NCI-H2227 treated with DMSO at 0.1 percent for 48 hours (cell line): Measurements from ENCODE around the gene PIGC.

Experiments used
- DNase-seq: peaks from one replicate; lab custom pipeline; 2025; lab: John Stamatoyannopoulos, UW

The PIGC gene

DNA sequence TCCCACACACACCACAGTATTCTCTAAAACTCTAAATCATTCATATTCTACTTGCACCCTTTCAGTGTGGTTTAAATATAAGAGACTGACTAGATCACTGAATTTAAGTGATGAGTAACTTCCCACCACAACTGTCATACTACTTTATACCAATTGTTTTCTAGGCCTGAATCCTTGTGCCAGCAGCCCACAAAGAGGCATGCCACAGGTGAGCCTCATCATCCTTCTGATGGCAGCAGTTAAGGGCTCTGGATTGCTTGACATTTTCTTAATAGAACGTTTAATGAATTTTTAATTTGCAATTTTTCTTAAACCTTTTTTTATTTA, 13.8 kb downstream of the PIGC start:
- no peak for DNase-seq

DNA sequence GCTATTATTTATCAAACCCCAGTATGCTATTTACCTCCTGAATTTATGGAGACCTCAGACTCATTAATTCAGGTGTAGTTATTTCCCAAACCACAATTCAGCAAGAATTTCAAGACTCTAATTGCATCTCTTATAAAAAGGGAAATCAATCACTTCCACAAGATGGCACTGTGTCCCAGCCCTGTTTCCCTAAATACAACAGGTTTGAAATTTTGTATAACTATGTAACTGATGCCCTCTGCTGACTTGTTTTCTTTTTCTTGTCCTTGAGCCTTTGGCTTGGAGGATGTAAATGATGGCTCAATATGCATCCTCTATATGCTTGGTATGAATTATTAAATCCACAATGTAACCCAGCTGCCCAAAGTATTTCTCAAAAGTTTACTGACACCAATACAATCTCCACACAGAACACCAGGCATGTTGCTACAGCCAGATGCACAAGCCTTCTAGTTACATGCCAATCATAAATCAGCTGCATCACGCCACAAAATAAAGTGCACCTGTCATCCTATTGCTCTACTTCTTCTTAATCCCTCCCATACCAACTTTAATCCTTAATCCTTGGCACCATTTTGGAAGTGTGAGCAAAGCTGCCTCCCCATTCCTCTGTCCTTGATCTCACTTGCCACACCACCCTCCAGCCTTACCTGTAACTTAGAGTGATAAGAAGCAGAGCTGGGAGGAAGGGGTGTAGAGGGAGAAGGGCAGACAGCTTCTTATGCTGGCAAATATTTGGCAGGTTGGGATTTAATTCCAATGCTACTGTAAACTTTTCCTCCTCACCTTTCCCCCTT, 14.3 kb downstream of the PIGC start:
- peak; percentile 23 for DNase-seq

DNA sequence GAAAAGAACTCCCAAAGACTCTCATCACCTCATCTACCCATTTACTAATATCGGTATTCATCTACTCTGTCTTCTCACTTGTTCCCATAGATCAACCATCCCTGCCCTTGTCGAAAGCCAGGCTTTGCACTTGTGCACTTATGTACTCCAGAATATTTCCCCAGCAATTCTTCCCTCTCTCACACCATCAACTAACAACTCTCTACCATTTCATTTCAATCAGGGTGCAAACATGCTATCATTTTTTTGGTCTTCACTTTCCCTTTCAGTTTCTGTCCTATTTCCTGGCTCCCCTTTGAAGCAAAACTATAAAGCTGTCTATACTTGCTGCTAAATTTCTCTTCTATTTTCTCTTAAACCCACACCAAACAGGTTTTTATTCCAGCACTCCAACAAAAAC, 16.7 kb downstream of the PIGC start:
- no peak for DNase-seq

DNA sequence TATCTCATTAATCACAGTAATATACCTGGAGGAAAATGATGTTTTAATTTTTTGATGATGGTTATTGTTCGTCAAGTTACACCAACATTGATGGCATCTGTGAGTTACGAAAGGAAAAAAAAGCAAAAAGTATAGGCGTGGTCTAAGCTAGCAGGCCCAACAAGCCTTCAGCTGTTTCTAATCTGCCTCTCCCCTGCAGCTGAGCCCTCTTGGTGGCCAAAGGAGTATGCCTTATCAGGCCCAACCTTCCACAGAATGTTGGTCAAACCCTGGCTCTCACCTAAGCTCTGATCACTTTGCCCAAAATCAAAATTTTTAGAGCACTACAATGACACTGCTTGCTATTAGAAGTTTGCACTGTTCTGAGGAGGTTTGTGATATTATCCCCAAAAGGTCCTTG, 18.5 kb downstream of the PIGC start:
- DNase-seq, result no peak

DNA sequence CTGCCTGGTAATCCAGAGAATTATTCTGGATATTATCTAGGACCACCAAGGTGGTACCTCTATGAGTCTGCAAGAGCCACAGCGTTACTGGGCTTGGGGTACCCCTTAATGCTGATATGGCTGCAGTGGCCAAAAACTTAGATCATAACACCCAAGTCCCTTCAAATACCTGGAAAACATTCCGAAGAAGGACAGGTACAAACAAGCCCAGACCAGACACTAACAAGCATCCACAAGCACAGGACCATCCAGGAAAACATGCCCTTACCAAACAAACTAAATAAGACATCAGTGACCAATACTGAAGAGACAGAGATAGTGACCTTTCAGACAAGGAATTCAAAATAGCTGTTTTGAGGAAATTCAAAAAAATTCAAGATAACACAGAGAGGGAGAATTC, 20.5 kb downstream of the PIGC start:
- no peak for DNase-seq

DNA sequence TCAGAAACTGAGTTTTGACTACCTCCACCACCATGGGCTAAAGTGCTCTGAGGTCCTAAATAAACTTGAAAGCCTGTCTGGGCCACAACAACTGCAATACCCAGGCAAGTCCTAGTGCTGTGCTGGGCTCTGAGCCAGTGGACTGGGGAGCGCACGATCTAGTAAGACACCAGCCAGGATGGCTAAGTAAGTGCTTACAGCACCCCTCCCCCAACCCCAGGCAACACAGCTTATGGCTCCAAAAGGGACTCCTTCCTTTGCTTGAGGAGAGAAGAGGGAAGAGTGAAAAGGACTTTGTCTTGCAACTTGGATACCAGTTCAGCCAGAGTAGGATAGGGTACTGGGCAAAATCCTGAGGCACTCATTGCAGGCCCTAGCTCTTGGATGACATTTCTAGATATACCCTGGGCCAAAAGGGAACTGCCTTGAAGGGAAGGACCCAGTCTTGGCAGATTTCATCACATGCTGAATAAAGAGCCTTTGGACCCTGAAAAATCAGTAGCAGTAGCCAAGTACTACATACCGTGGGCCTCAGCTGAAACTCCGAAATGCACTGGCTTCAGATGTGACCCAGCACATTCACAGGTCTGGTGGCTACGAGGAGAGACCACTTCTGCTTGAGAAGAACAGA, 21.8 kb downstream of the PIGC start:
- no peak for DNase-seq

DNA sequence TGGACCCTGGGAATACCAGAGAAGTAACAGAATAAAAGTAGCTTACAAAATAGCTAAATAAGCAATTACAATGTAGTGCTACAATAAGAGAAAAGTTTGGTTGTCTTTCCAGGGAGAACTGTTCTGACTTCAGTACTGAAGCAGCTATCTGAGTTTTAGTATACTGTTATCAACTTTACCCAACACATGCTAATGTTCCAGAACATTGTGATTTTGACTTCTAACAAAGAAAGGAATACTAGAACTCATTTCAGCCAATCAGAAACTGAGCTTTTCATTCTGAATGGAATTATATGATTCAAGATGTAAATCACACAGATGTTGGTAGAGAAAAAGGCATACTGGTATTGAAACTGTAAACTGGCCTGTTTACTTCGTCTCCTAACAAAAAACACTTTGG, 23.5 kb downstream of the PIGC start, which contains the start of gene C1orf105:
Gene C1orf105, plus strand, starts transcription at position 301 of the 400 bp plus-strand sequence. CDS start 201 bp downstream, outside the sequence.
- DNase-seq, result no peak

DNA sequence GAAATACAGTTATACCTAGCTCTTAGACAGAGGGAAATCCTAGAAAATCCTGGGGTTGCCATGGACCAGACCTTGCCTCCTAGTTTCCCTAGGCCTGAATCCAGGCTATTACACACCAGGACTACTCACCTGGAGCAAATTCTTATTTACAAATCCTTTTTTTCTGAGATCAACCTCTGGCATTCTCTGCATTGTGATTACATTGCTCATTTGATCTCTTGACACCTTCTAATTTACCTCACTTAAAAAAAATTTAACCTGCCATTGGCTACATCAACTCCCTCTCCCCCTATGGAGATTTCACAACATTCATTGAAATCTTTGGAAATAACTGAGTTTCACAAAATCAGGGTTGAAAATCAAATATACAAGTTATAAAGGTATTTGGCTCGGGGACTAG, 26.3 kb downstream of the PIGC start:
- no peak for DNase-seq

DNA sequence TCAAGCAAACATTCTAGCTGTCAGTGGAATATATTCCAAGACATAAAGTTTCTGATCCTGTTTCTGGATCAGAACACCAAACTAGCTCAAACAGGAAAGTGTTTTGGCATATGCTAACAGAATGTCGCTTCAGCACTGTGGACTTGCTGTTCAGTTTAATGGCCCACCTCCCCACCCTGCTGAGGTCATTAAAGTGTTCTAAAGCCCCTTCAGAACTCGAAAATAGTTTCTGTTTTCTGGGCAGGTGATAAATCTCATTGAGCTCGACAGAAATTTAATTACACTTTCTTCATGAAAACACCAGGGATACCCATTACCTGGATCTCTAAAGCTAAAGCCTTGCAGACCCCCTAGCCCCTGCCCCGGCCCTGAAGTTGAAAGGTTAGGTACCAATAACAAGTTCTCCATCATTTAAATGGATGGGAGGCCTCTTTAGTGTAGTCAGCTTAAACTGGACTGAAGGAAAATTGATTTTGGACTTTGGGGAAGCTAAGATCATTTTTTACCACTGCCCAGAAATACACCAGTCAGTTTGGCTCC, 27.3 kb downstream of the PIGC start:
- no peak for DNase-seq

DNA sequence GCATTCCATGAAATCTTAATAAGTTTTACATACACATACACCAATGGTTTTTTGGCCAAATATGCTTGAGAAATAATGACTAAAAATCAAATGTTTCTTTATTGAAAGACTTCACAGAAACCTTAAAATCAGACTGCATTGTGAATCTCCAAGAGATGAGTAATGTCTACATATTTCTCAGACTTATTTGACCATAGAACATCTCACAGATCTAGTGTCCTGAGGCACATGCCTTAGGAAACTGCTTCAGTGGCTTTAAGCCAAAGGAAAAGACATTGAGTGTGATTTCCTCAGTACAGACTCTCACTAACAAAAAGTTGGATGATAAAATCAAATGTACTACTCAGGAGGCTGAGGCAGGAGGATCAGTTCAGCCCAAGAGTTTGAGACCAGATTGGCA, 29.5 kb downstream of the PIGC start:
- DNase-seq, result no peak

DNA sequence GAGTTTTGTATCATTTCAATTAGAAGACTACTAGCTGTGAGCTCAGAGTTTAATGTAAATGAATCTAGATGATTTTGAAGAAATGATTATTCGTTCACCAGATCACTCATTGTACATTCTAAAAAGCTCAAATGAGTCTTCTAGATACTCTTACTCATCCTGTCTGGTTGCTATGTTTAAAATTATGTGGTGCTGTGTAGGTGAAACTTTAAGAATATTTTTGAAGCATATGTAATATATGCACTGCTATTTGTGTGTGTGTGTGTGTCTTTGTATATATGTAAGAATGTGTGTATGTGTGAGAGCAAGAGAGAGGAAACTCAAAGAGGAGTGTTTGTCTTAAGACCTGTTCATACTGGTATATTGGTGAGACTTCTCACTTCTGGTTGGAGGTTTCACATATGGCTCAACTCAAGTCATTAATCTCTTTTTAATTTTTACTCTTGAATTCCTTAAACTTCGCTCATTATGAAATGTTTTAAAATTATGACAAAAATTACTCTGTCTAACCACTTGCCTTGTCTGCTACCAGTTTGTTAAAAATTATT, 32.0 kb downstream of the PIGC start:
- DNase-seq, result no peak

DNA sequence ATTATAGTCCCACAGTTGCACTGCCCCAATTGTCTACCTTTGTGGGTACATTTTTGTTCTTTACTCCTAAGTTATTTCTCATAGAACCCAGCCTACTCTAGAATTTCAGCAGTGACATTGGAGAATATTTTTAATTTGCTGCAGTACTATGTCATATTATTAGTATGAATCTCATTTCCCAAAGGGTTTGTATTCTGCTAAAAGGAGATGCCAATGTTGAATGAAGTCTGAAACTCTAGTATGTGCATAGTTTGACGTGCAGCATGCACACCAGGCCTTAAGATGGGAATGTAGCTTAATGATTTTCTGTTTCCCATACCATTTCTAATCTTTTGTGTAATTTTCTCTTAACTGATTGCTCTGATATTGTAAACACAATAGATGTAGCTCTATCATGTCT, 33.8 kb downstream of the PIGC start:
- DNase-seq, result no peak

DNA sequence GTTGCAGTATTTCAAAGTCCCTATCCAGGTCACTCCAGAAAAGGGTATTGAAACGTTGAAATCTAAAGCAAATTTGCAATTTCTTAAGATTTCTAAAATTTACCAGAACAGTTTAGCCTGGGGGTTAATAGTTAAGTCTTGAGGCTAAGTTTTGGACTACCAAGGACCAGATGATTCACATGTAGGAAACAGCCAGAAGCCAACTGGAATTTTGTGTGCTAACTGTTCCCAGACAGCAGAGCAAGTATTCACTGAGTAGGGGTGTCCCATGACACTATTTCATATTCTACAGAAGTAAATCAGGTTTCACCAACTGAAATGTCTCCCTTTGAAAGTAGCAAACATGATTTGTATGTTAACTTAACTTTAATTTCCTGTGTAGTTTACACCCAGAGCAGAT, 34.9 kb downstream of the PIGC start:
- DNase-seq, result no peak

DNA sequence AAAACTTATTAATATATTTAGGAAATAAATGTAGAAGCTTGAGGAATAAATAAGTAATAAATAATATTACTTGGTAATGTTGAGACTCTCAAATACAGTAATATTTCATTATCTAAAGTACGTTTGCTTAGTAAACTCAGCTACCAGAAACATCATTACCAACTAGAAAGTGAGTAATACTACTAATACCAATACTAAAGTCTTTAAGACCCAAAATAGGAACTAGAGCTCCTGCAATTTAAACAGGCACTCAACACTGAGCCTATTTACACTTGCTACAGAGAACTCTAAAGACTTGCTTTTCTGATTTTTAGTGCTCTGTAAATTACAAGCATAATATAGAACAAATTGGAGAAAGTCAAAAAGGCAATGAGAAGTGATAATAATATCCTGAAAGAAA, 36.9 kb downstream of the PIGC start:
- no peak for DNase-seq

DNA sequence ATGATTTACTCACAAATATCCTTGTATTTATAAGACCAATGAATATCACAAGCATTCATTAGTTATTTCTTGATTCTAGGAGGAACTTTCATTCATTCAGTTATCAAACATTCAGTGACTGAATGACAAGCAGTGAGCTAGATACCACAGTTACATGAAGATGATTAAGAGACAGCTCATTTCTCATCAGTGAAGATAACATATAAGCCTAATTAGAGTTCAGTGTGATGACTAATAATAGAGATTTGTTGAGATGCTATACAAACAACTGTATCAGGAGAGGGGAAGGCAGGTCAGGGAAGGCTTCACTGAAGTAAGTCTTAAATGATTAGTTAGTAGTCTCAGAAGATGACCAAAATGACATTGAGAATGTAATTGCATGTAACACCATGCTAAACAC, 38.0 kb downstream of the PIGC start:
- no peak for DNase-seq

DNA sequence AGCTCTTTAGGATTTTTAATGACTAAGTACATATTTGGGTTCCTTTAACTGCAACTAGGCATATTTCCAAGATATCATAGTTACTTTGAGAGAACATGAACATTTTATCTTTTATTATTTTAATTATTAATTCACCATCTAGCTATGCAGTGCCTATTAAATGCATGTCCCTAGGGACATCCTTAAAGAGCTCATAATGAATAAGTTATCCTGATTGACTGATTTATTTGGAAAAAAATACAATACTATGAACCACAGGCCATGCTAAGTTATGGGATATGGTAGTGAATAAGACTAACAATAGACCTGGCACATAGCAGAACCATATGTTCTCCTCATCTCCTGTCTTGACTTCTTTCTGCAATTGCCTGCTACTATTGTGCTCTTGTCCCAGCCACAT, 39.7 kb downstream of the PIGC start:
- DNase-seq, result no peak

DNA sequence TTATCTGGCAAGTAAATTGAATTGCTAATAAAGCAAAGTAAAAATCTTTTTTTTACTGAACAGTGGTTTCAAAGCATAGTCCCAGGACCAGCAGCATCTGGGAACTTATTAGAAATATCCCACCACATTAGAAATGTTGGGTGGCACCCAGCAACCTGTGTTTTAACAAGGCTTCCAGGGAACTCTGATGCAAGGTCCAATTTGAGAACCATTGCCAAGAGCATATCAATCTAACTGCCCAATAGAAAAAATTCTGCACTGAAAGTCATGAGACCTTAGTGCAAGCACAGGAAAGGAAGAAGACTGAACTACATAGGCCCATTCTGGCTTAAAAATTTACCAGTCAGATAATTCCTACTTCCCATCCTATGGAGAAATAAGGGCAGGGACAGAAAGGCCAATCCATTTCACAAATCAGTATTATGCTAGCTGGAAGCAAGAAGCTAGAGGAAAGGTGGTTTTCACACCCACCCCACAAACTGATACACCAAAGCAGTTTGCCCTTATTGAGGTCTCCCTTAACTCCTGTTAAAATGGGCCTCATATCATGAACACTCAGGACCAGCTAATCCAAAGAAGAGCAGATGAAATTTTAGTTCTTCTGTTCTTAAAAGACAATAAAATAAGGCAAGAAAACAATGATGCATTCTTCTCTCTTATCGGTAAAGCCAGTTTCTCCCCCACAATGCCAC, 40.8 kb downstream of the PIGC start:
- no peak for DNase-seq

DNA sequence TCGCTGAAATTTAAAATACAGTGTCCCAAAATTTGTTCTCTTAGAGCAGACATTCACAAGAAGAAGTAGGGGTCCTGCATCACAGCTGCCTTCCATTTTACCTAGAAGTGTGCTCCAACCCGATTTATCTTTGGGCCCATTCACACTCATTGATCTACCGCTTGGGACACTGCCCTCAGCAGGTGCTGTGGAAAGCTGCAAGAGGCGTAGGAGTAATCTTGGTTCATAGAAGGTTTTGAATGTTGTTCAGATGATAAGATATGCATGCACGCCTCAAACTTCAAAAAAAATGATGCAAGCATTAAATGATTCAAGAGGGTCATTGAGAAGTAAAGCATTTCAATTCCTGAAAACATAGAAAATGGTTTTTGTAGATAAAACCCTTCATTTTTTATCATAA, 42.0 kb downstream of the PIGC start:
- no peak for DNase-seq

DNA sequence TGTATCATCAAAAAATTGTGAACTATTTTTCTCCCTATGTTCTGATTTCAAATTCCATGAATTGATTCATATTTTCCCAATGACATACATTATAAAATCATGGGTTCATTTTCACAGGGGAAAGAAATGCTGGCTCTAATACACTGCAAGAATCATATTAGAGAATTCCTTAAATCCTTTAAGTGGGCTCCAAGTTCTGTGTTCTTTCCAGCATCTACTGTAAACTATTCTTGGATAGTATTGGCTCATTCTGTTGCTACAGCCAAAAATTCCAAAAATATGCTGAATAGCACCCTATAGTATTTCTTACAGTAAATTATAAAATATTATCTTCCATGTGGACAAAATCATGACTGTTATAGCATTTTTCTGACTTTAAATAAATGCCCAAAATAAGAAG, 42.4 kb downstream of the PIGC start:
- DNase-seq, result no peak

DNA sequence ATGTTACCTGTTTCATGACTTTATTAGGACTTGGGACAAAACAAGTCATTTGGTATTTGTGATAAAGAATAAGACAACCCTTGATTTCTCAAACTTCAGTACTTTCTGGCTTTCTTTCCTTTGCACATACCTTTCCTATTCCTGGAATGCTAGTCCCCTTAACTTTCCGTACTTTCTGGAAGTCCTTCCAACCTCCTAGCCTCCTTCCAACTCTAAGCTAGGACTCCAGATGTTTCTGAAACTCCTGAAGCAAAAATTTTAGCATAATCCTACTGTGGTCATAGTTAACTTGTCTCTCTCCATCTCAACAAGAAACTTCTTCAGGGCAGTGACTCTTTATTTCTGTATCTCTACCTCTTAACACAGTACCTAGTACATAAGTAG, 43.2 kb downstream of the PIGC start:
- DNase-seq, result no peak

DNA sequence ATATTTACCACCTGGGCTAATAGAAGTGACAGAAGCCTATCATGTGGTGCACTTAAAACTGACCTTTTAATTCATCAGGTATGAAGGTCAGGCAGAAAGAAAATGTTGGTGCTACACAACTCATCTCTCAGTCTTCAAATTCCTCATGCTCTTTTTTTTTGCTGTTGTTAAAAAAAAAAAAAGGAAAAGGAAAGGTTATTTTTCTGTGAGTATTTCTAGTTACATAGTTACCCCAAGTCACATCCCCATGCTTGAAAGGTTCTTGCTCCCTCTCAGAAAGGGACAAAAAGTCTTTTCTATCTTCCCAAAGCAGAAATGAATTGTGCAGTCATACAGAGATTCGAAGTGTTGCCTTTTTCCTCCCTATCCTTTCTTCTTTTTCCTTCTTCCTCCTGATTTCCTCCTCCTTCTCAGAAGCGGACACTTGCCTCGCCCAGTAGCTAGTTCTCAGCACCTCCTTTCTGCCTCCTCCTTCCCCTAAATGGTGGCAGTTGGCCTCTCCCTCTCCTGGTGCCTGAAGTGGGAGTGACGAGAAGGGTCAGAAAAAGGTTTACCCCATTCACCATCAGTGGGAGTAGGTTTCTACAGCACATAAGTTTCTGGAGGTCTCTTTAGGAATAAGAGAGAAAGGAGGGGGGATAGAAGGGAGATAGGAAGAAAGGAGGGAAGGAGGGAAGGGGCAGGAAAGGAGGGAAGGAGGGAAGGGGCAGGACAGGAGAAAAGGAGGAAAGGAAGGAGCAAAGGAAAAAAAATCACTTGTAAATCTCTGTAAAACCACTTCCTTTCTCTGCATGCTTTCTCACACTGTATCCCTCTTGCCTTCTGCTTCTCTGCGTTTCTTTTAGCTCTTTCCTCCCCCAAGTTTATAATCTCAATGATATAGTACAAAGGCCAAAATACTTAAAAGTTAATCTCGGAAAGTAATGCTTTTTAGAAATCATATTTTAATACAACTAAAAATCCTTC, 43.8 kb downstream of the PIGC start:
- DNase-seq, result no peak
